ENCODE measurements around the gene PVR.

- no peak for TF ChIP-seq CTCF (IDR thresholded peaks at IDR 0.05)
- TF ChIP-seq POLR2A (IDR thresholded peaks at IDR 0.05) = no peak
Observed at GRCh38 chr19:44648631-44649251, 5.0 kb downstream of the PVR start.

All from adrenal gland (tissue), 5 donors.